Stimulated activated CD4-positive, alpha-beta T cell treated with anti-CD3 and anti-CD28 coated beads, Interleukin-2, amount 100 ng/mL, for 4 hours (primary cell): ENCODE data around the gene ZNF865.

Source experiments
- DNase-seq: peaks from one replicate; pipeline ENCODE4 v3.0.0-alpha.2; 2020; ENCODE audit warnings: low read depth

The ZNF865 gene

DNA sequence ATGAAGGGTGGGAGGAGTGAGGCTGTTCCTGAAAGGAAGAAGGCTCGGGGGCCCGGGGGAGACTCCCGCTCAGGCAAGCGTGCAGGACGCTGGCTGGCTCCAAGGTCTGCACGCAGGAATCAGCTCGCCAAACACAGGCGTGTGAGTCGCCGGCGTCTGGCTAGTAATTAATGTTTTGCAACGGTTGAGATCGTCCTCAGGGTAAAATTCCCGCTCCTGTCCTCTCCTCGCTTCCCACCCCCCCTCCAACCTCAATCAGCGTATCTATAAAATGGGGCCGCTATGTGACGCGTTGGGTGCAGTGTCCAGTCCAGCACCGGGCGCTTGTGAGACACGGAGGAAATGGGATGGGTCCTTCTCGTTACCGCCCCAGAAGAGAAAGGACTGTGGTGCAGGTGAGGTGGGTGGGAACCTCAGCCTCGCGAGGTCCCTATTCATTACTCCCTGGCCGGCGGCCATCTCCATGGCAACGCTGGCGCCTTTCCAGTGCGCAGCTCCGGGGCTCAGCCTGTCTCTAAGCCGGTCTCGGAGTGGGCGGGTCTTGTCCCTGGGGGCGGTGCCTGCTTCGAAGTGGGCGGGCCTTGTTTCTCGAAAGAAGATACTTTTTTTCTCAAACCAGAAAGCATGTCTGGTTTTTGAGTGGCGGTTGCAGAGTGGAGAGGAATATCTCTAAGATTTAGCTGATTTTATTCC, 18.3 kb upstream of the ZNF865 start:
- DNase-seq: peak; percentile 85

DNA sequence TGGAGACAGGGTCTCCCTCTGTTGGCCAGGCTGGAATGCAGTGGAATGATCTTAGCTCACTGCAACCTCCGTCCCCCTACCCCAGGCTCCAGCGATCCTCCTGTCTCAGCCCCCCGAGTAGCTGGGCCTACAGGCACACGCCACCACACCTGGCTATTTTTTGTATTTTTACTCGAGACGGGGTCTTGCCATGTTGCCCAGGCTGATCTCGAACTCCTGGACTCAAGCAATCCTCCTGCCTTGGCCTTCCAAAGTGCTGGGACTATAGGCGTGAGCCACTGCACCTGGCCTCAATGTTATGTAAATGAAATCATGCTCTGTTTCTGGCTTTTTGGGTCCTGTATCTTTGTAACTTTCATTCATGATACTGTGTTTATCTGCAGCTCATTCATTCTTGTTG, 16.7 kb upstream of the ZNF865 start:
- no peak for DNase-seq

DNA sequence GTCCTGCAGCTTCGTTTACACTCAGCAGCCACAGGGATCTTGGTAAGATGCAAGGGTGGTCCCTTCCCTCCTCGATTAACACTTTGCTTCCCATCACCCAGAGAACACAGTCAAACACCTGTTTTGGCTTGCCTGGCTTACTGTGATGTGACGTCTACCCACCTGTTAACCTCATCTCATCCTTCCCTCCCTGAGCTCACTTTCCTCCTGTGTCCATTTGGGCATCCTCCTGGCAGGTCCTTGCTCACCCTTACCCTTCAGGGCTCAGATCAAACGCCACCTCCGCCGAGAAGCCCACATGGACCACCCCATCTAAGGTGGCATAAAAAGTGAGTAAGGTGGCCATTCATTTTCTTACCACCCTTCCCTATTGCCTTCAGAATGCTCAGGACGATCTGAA, 15.3 kb upstream of the ZNF865 start:
- no peak for DNase-seq

DNA sequence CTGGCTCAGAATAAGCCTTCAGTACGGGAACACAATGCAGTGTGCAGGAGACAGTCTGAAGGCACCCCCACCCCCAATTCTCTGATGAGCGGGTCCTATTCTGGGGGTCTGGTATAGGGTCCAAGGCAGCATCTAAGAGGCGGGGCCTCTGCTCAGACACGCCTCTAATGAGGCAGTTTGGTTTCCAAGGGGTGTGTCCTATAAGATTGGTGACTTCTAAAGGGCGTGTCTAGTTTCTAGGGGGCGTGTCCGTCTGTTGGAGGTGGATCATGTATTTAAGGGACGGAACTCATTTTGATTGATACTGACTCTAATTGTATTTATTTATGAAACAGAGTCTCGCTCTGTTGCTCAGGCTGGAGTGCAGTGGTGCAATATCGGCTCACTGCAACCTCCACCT, 14.8 kb upstream of the ZNF865 start:
- no peak for DNase-seq

DNA sequence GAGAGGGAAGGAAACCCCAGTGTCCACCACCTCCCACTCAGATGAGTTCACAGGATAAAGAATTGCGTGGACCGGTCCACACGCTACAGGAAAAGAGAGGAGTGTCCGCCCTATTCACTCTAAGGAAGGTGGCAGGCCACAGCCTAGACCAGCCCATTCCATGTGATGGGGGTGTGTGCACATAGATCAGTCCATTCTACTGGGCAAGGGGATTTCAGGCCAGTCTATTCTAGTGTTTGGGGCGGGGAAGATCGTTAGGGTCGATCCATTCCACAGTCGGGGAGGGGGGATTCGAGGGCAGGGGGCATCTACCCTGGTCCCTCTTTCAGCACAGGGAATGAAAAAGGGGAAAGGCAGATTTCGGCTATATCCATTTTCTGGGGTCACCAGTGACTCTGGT, 13.9 kb upstream of the ZNF865 start:
- DNase-seq: no peak

DNA sequence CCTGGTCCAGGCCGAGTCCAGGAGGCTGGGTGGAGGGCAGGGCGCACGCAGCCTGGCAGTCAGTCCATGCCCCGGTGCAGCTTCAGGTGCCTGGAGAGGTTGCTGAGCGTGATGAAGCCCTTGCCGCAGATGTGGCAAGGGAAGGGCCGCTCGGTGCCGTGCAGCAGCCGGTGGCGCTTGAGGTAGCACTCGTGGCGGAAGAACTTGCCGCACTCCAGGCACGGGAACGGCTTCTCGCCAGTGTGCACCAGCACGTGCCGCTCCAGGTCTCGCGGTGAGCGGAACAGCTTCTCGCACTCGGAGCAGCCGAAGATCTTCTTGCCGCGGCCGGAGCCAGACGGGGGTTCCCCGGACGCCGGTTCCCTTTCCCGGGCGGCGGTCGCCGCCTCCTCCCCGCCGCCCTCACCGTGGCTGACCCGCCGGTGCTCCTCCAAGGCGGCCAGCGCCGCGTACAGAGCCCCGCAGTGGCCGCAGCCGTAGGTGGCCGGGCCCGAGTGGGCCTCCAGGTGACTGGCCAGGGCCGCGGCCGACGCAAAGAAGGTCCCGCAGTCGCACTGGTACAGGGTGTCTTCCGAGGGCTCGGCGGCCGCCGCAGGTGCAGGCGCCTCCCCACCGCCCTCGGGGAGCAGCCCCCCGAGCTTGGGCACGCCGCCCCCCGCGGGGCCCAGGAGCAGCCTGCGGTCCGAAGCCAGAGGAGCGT, 12.9 kb upstream of the ZNF865 start:
- DNase-seq: no peak

DNA sequence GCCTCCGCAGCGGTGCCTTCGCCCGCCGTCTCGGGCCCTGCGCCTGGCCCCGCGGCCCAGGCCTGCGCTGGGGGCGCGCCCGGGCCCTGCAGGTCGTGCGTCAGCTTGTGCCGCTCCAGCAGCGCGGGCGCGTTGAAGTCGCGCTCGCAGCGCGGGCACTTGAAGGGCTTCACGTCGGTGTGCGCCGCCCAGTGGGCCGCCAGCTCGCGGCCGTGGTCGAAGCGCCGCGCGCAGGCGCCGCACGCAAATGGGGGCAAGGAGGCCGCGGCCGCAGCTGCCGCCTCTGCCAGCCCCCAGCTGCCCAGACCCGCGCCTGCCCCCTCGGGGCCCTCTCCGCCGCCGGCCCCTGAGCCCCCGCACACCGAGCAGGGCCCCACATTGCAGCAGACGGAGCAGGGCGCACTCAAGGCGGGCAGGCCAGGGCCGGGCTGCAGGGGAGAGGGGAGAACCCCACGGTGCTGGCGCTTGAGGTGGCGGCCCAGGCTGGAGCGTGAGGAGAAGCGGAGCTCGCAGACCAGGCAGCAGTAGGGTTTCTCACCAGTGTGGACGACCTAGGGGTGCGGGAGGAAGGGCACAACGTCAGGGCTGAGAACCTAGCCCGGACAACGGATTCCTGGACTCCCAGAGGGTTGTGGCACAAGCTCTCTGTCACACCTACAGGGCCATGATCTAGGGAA, 12.2 kb upstream of the ZNF865 start:
- DNase-seq: no peak

DNA sequence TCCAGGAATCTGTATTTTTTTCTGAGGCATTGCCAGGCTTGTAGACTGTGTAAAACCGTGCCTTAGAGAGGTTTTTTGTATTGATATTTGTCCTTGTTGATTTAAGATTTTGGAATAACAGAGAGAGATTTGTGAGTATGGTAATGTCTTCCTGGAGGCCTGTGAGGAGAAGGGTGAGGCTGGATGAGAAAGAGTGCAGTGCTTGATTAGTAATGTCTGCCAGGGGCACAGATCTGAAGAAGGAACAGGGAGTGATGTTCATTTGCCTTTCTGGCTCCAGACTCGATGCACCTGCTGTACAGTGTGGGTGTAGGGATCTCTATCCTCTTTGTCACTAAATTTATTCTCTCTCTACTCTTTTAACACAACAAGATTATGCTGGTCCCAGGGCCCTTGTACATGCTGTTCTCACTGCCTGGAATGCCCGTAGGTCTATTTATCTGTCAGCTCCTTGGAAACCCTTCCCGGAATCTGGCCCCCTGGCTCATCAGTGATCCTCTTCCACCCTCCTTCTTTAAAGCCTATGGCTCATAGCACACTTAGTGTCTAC, 10.4 kb upstream of the ZNF865 start:
- no peak for DNase-seq

DNA sequence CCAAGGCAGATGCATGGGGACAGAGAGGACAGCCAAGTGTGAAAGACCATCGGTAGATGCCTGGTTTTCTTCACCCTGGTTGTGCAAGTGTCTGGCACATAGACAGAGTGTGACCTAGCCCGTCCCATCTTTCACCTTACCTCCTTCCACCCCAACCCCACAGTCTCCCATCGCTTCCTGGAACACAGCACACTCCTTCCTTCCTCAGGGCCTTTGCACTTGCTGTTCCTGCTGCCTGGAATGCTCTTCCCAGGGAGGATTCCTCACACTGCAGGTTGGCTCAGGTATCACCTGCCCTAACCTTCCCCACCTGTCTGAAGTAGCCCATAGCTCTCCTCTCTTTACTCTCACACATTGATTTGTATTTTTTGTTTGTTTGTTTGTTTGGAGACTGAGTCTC, 9.1 kb upstream of the ZNF865 start:
- no peak for DNase-seq

DNA sequence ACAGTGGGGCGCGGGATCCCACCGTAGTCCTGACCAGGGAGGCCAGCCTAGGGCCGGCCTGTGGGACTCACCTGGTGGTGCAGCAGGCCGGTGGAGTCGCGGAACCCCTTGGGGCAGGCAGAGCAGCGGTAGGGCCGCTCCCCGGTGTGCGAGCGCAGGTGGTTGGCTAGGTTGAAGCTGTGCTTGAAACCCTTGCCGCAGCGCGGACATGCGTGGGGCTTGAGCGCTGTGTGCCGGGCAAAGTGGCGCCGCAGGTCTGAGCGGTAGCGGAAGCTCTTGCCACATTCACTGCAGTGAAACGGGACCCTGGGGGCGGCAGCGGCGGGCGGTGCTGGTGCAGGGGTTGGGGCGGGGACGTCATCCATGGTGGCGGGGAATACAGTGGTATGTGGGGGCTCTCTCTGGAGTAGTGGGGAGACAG, 7.9 kb upstream of the ZNF865 start:
- no peak for DNase-seq

DNA sequence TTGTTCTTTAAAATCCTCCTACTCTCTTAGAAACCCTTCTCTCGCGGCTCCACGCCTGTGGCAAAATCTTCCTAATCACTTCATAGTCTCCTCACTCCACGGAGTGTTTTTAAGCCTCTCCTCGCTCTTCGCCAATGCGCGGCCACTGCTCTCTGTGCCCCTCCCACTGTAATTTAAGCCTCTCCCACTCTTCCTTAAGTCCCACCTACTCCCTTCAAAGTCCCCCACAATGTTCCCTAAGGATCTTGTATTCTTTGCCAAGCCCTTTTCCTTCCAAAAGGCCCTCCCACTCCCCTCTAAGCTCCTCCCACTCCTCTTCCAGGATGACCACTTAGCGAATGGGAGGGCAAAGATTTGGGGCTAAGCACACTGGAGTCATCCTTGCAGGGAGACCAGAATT, 7.4 kb upstream of the ZNF865 start:
- no peak for DNase-seq

DNA sequence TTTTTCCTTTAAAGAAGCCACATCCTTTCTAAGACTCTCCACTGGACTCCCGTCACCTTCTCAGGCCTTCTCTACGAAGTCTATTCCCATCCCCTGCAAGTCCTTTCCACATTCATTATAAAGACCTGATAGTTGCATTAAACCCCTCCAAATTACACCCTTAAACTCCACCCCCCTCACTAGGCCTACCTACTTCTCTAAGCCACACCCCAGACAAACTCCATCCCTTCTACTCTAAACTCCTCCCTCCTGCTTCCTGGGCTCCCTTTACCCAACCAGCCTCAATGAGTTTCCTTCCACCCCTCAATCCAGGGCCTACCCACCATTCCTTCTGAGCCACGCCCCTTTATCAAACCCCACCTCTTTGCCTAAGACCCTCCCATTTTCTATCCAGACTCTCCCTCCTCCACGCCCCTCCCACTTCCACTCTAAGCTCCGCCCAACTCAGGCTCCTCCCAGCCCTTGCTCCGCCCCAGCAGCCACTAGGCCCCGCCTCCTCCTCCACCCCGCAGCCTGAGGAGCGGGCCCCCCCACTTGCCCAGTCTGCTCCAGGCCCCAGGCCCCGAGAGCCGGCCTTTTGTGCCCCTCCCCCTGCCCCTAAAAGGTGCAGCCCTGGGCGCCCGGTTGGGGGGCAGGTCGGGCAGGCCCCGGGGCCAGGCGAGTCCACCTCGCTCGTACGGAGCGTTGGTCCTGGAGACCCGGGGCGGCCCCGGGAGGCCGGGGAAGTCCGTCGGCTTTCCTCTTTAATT, 6.6 kb upstream of the ZNF865 start:
- peak; percentile 85 for DNase-seq

DNA sequence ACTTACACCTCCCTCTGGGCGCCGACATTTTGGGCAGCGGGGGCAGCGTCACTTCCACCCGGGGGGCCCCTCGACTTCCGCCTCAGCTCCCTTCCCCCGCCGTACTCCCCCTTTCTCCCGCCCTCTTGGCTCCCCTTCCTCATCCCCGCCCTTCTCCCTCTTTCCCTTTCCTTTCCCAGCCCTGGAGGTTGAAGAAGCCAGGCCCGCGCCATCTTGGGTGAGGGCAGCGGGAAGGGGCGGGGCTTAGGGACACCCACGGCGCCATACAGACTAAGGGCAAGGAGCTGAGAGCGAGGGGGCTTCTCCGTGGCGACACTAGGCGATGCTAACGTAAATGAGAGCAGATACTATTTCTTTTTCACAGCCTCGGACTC, 6.0 kb upstream of the ZNF865 start, which contains the start of gene FIZ1:
Gene FIZ1 (minus strand): TSS at position 50 of the 374 bp plus-strand sequence. CDS start 1,652 bp downstream, outside the sequence.
- DNase-seq: peak; percentile 94

DNA sequence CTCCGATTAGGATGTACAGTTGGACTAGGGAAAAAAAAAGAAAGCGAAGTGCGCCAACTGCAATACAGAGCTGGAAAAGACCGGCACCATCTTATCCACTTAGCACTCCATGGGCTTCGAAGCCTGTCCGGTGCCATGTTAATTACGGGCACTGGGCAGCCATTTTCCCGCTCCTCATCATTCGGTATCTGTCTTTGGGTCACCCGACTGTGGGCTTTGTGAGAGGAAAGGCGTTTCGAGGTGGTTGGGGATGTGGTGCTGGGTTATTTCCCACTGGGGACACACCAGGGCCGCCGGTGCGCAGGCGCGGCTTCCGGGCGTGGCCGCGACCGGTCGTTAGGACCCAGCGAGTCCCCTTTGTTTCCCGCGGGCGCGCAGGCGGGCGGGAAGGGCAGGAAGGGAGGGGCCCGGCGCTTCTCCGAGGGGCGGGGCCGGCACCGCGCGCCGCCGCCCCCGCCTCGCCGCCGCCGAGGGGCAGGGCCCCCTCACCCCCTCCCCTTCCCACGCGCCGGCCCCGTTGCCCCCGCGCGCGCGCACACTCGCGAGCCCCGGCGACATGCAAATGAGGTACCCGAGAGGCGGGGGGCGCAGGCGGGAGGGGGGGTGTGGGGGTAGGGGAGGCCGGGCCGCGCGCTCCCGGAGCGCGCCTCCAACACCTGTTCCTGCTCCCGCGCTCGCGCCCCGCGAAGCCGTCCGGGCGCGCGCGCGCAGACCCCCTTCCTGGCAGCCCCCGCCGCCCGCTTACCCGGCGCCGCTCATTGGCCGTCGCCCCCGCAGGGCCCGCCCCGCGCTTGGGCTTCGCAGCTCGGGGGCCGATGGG, 5.4 kb upstream of the ZNF865 start, which contains the start of gene ZNF524:
Gene ZNF524 (plus strand): TSS at position 447 of the 820 bp plus-strand sequence. CDS start 1,825 bp downstream, outside the sequence.
- DNase-seq: peak; percentile 78

DNA sequence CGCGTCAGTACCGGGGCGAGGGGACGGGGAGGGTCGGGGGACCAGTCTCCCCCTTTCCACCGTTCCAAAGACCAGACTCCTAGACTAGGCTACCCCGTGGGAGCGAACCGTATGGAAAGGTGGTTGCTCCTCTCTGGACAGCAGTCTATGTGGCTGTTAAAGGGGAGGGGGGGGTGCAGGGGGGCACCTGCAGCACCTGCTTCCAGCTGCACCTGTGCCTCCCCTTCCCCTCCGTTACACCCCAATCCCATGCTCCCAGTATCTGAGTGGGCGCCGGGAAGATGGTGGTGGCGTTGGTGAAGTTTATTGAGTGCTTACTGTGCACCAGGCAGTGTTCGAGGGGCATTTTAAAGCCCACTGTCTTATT, 4.8 kb upstream of the ZNF865 start:
- DNase-seq: no peak

DNA sequence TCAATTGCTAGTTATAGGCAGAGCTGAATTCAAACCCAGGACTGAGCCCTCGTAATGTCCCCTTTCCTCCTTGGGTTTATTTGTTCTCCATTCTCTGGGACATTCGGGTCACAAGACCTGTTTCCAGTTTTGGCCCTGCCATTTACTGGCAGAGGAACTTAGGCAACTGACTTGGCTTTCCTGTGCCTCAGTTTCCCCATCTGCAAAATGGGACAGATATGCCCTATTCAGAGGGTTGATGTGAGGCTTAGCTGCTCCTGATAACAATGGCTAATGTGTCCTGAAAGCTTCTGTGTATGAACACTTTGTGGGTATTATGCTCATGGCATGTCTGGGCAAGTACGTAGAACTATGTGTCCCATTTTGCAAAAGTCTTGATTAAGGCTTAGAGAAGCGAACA, 4.4 kb upstream of the ZNF865 start:
- no peak for DNase-seq

DNA sequence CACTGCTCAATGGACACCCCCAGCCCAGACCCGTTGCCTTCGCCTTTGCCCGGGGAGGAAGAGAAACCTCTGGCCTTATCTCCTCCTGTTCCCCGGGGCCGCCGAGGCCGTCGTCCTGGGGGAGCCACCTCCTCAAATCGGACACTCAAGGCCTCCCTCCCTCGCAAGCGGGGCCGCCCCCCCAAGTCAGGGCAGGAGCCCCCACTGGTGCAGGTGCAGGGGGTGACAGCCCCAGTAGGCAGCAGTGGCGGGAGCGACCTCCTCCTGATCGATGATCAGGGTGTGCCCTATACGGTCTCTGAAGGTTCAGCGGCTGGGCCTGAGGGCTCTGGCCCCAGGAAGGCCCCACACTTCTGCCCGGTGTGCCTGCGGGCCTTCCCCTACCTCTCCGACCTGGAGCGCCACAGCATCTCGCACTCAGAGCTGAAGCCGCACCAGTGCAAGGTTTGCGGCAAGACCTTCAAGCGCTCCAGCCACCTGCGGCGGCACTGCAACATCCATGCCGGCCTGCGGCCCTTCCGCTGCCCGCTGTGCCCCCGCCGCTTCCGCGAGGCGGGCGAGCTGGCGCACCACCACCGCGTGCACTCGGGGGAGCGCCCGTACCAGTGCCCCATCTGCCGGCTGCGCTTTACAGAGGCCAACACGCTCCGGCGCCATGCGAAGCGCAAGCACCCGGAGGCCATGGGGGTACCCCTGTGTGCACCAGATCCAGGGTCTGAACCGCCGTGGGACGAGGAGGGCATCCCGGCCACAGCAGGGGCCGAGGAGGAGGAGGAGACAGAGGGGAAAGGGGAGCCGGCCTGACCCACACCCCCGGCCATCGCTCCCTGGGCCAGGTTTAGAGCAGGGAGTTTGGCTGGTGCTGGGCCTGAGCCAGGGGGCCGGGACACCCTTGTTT, 3.1 kb upstream of the ZNF865 start:
- no peak for DNase-seq

DNA sequence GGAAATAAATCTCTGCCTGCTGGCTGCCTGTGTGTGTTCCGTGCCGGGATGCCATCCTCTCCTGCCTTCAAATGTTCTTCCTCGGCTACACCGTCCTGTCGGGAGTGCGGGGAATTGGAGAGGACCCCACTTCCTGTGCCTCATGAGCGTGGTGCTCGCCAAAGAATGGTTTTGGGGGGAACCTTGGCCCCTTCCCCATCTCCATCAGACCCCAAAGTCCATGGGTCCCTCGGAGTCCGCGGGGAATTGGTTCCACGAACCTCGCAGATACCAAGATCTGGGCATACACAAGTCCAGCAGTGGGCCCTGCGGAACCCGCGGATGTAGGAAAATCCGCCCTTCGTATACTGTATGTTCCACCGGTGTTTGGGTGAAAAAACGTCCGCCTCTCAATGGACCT, 2.3 kb upstream of the ZNF865 start:
- DNase-seq: no peak

DNA sequence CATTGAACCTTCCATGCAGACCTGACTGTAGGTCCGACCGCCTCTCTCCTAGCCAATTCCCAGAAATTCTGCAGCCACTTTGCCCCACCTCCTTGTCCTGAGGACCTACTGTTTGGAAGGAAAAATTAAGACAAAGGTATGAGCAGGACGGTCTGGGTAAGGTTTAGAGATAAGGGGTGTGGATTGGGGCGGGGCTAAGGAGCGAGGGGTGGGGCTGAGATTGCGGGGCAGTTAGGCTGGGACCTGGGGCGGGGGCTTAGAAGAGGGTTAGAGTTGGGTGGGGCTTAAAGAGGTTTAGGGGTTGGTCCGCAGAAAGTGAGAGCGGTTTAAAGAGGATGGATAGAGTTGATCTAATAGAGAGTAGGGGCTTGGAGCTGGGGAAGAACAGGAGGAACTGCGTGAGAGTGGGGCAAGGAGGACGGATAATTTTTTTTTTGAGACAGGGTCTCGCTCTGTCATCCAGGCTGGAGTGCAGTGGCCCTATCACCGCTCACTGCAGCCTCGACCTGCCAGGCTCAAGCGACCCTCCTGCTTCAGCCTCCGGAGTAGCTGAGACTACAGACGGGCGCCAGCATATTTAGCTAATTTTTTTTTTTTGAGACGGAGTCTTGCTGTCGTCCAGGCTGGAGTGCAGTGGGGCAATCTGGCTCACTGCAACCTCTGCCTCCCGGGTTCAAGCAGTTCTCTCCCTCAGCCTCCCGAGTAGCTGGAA, 1.7 kb upstream of the ZNF865 start:
- no peak for DNase-seq
